ENCODE results near the gene CHRND. TPM values are rescaled to one million over a fixed set of nuclear protein-coding genes. Genes with fewer than 3 reads are reported as not detected.

CHRND gene
- total and polyA plus RNA-seq, 2 experiments from 2014 or later = 0.10 to 0.11 TPM

GRCh38 chr2:232571026-232571474, 45.1 kb downstream of the CHRND start:
- peaks cover 65% of the 10 kb centered on the region for H3K36me3 Mint-ChIP-seq (ENCODE audit: low read depth)
- 0 out of 3 replicates have a peak, but pooled peaks cover 3% of the 10 kb centered on the region for H3K4me1 Mint-ChIP-seq
- TF ChIP-seq, protein P1, sequence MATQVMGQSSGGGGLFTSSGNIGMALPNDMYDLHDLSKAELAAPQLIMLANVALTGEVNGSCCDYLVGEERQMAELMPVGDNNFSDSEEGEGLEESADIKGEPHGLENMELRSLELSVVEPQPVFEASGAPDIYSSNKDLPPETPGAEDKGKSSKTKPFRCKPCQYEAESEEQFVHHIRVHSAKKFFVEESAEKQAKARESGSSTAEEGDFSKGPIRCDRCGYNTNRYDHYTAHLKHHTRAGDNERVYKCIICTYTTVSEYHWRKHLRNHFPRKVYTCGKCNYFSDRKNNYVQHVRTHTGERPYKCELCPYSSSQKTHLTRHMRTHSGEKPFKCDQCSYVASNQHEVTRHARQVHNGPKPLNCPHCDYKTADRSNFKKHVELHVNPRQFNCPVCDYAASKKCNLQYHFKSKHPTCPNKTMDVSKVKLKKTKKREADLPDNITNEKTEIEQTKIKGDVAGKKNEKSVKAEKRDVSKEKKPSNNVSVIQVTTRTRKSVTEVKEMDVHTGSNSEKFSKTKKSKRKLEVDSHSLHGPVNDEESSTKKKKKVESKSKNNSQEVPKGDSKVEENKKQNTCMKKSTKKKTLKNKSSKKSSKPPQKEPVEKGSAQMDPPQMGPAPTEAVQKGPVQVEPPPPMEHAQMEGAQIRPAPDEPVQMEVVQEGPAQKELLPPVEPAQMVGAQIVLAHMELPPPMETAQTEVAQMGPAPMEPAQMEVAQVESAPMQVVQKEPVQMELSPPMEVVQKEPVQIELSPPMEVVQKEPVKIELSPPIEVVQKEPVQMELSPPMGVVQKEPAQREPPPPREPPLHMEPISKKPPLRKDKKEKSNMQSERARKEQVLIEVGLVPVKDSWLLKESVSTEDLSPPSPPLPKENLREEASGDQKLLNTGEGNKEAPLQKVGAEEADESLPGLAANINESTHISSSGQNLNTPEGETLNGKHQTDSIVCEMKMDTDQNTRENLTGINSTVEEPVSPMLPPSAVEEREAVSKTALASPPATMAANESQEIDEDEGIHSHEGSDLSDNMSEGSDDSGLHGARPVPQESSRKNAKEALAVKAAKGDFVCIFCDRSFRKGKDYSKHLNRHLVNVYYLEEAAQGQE (IDR thresholded peaks at IDR 0.05; ENCODE audit: unreplicated experiment) = no peak
- no peak for TF ChIP-seq EZH2phosphoT487 (IDR thresholded peaks at IDR 0.05; ENCODE audit: unreplicated experiment)
- no peak for TF ChIP-seq NANOG (IDR thresholded peaks at IDR 0.05; ENCODE audit: borderline replicate concordance)
- no peak for TF ChIP-seq ZNF462 (CRISPR knock-in tag; IDR thresholded peaks at IDR 0.05)
- no peak for TF ChIP-seq ZNF114 (CRISPR knock-in tag; IDR thresholded peaks at IDR 0.05)
- TF ChIP-seq ZNF331 (CRISPR knock-in tag; IDR thresholded peaks at IDR 0.05; ENCODE audit: low read depth) = no peak
- no peak for TF ChIP-seq STAT1 (IDR thresholded peaks at IDR 0.05; ENCODE audit: unreplicated experiment)
- no peak for TF ChIP-seq ETS1 (IDR thresholded peaks at IDR 0.05)
- no peak for TF ChIP-seq POLR2AphosphoS5 (IDR thresholded peaks at IDR 0.05; ENCODE audit: low read depth)
- TF ChIP-seq CREB1 (CRISPR knock-in tag; IDR thresholded peaks at IDR 0.05; ENCODE audit: low read depth) = no peak
- TF ChIP-seq JUNB (IDR thresholded peaks at IDR 0.05; ENCODE audit: unreplicated experiment) = no peak
- TF ChIP-seq EZH2 (IDR thresholded peaks at IDR 0.05; ENCODE audit: low read depth, unreplicated experiment) = no peak
- TF ChIP-seq CTCF (conservative IDR thresholded peaks at IDR 0.05; ENCODE audit: low read depth in 2 of 2) = no peak
- H2AFZ ChIP-seq = no peak overlapping the region
- H3K27ac ChIP-seq (ENCODE audit: low read depth) = no peak overlapping the region
- no peaks in the 10 kb centered on the region for H3F3A ChIP-seq (replicated peaks; ENCODE audit: low read depth)
- H3K9me2 ChIP-seq (ENCODE audit: insufficient read depth) = no peaks in the 10 kb centered on the region
- H3K4me2 ChIP-seq = no peak overlapping the region
- peaks cover 30% of the 10 kb centered on the region for H3K36me3 ChIP-seq (ENCODE audit: insufficient read depth)
- H4K20me1 ChIP-seq (replicated peaks; ENCODE audit: insufficient read depth) = peaks cover 6% of the 10 kb centered on the region; the same call in 1 of the 2 replicates
- ATAC-seq (no peak), DNase-seq (ENCODE audit: low spot score) (no peak)
- peaks cover 3% of the 10 kb centered on the region for H3K27me3 Mint-ChIP-seq (ENCODE audit: insufficient read depth, low read depth, poor library complexity)
- H3K4me3 Mint-ChIP-seq = no peak overlapping the region
- no peaks in the 10 kb centered on the region for H3K27me3 ChIP-seq (ENCODE audit: insufficient read depth)
- H3K79me2 ChIP-seq (replicated peaks; ENCODE audit: insufficient read depth) = no peaks in the 10 kb centered on the region
- no peaks in the 10 kb centered on the region for H3K9me3 Mint-ChIP-seq
- H3K4me1 ChIP-seq (ENCODE audit: insufficient read depth) = no peaks in the 10 kb centered on the region
- no peak overlapping the region for H3K4me3 ChIP-seq
- no peak overlapping the region for H3K27ac Mint-ChIP-seq

All from GM23338 (cell line).